Measurements from ENCODE around the gene SLC8A1. TPM values are rescaled to one million over a fixed set of nuclear protein-coding genes. Genes with fewer than 3 reads are reported as not detected.

Gene SLC8A1
- total RNA-seq, 1 experiment from 2014 or later, result 1.7 TPM

DNA sequence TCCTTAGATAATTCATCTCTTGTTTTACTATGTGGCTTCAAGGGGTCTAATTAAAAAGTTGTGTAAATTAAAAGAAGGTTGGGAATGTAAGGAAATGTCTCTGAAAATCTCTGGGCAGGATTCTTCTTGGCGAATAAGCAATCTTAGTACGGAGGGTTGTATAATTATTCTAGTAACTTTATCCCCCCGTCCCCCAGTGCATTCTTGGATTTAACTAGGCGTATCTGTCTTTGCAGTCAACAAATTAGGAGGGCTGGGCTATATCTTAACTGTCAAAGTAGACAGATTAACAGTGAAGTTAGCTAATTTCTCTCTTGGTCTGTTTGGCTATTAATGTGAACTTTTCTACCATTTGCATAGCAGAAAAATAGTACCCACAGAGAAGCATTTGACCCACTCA is 343.0 kb downstream of the SLC8A1 start:
- no CpG with 5 or more reads among the region's 4 CpGs for WGBS (ENCODE audit: extremely low coverage, insufficient read length, low lambda C conversion rate)
- H3K36me3 Mint-ChIP-seq (ENCODE audit: insufficient read depth in 1 of 3, low read depth in 3 of 3), result no peaks in the 10 kb centered on the region

More for the DNA sequence above, 343.0 kb downstream of the SLC8A1 start:
- no peak overlapping the region for H2BK12ac ChIP-seq (ENCODE audit: insufficient read length, low read depth, low read length)
- Mint-ChIP-seq H3K4me1 (peaks cover 0 to 2% of the 10 kb centered on the region in 2 experiments; a peak in 1 of 4 replicates), H3K9me3 (no peaks in the 10 kb centered on the region), H3K27ac (no peak overlapping the region), H3K27me3 (ENCODE audit: low read depth) (no peaks in the 10 kb centered on the region), H3K4me3 (no peak overlapping the region)
- H4K5ac ChIP-seq (ENCODE audit: insufficient read length, low read depth, low read length), result no peak overlapping the region
- no peak overlapping the region for H3K23ac ChIP-seq (ENCODE audit: insufficient read length, low read depth, low read length)
- no peak overlapping the region for H3T11ph ChIP-seq (ENCODE audit: low read length)
- TF ChIP-seq CTCF (conservative IDR thresholded peaks at IDR 0.05), result no peak
- H4K91ac ChIP-seq (ENCODE audit: insufficient read length, low read depth, low read length), result no peak overlapping the region
- H2AFZ ChIP-seq (ENCODE audit: low read length), result no peak overlapping the region
- H3K14ac ChIP-seq (ENCODE audit: insufficient read depth, low read length), result no peak overlapping the region
- H3K9ac ChIP-seq (ENCODE audit: extremely low read depth, insufficient read length, low read length), result no peak overlapping the region
- DNase-seq, result no peak
- no peak overlapping the region for H4K8ac ChIP-seq (replicated peaks; ENCODE audit: insufficient read length, low read depth, low read length)
- H3K79me1 ChIP-seq (ENCODE audit: insufficient read depth, low read depth, low read length, poor library complexity, severe bottlenecking), result no peaks in the 10 kb centered on the region
- no peak overlapping the region for H3K18ac ChIP-seq (ENCODE audit: insufficient read length, low read depth, low read length)
- no peak overlapping the region for H2BK5ac ChIP-seq (ENCODE audit: insufficient read length, low read length)
- H2BK20ac ChIP-seq (ENCODE audit: low read depth, low read length, poor library complexity, severe bottlenecking), result no peak overlapping the region
- H2BK15ac ChIP-seq (ENCODE audit: low read depth, low read length), result no peak overlapping the region
- H3K9me3 ChIP-seq (ENCODE audit: control insufficient read depth, low read depth, low read length), result no peaks in the 10 kb centered on the region
- no peak overlapping the region for H2AK5ac ChIP-seq (ENCODE audit: insufficient read length, low read length)
- no peaks in the 10 kb centered on the region for H3K79me2 ChIP-seq (ENCODE audit: insufficient read depth, low read length)
- H3K23me2 ChIP-seq (ENCODE audit: insufficient read length, low read depth, low read length, poor library complexity, severe bottlenecking), result no peaks in the 10 kb centered on the region
- H3K27ac ChIP-seq (ENCODE audit: insufficient read length, low read depth, low read length), result no peak overlapping the region
- H3K56ac ChIP-seq (ENCODE audit: insufficient read length, low read depth, low read length), result no peak overlapping the region
- H4K20me1 ChIP-seq (ENCODE audit: control insufficient read depth, insufficient read depth, insufficient read length), result no peaks in the 10 kb centered on the region
- no peaks in the 10 kb centered on the region for H3K4me1 ChIP-seq (ENCODE audit: insufficient read depth, low read length)
- H2BK120ac ChIP-seq (ENCODE audit: low read depth, low read length, poor library complexity, severe bottlenecking), result no peak overlapping the region
- no peak overlapping the region for H3K4me2 ChIP-seq (ENCODE audit: insufficient read depth, insufficient read length, low read length)
- H3K4ac ChIP-seq (ENCODE audit: low read depth, low read length), result no peak overlapping the region
- H3K27me3 ChIP-seq (ENCODE audit: insufficient read depth, low read length), result no peaks in the 10 kb centered on the region

All from H9 (cell line).